ENCODE measurements around the gene POLK.

DNA sequence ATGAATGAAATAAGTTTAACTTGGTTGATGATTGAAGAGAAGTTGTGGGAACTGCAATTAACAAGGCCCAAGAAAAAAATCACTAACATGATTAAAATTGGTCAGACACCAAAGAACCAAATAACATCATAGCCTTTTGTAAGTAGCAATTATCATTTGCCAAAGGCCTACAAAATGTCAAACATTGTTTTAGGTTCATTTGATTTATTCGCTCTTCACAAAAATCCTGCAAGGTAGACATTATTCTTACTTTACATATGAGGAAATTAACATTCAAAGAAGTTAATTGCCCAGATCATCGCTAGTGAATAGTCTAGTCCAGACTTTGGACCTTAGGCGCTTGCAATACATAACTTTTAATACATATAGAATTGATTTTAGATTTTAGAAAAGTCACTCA lies 2.6 kb downstream of the POLK start:
- TF ChIP-seq, protein P1, sequence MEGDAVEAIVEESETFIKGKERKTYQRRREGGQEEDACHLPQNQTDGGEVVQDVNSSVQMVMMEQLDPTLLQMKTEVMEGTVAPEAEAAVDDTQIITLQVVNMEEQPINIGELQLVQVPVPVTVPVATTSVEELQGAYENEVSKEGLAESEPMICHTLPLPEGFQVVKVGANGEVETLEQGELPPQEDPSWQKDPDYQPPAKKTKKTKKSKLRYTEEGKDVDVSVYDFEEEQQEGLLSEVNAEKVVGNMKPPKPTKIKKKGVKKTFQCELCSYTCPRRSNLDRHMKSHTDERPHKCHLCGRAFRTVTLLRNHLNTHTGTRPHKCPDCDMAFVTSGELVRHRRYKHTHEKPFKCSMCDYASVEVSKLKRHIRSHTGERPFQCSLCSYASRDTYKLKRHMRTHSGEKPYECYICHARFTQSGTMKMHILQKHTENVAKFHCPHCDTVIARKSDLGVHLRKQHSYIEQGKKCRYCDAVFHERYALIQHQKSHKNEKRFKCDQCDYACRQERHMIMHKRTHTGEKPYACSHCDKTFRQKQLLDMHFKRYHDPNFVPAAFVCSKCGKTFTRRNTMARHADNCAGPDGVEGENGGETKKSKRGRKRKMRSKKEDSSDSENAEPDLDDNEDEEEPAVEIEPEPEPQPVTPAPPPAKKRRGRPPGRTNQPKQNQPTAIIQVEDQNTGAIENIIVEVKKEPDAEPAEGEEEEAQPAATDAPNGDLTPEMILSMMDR (IDR thresholded peaks at IDR 0.05) = no peak
- no peak for TF ChIP-seq POLR2A (IDR thresholded peaks at IDR 0.05)

Measured in heart left ventricle (tissue), 13 donors.